Uterus (tissue), 2 donors: ENCODE results near the gene GRIK3.

ENCODE experiments used
- CTCF ChIP-seq, 4 experiments: fragments of 200-600 bp in 2 of 4; fragments of 450-650 bp in 2 of 4; sonication (generic) in 2 of 4; IDR thresholded peaks; one replicate each; pipeline ENCODE4 v1.5.1; 2016 to 2019; ENCODE audit warnings: antibody characterized with exemption in 4 of 4, mild to moderate bottlenecking in 2 of 4, moderate library complexity in 1 of 4
- POLR2A ChIP-seq, 2 donors: fragments of 450-650 bp; IDR thresholded peaks; one replicate each; pipeline ENCODE4 v1.6.1; 2016; ENCODE audit warnings: antibody characterized with exemption in 2 of 2, mild to moderate bottlenecking in 1 of 2, moderate library complexity in 1 of 2

DNA sequence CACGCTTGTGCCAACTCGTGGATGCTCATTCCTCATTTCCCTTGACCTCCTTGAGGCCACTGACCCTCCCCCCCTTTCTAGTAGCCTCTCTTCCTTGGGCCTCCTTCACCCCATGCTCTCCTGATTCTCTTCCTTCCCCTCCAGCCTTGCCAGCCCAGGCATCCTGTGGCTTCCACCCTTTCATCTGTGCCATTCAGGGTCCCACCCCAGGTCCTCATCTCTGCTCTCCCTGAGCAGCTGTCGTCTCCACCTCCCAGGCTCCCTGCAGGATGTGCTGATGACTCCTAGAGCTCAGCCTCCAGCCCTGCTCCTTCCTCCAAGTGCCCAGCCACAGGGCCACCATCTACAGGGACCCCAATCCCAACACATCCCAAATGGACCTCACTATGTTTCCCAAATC, 197.4 kb downstream of the GRIK3 start:
- TF ChIP-seq CTCF (IDR thresholded peaks at IDR 0.05) (no peak), POLR2A (IDR thresholded peaks at IDR 0.05) (no peak)
